ENCODE results near the gene ATP11A.
"Not testable (repeated sequence)": the region's sequence is repeated elsewhere in the genome, so short reads cannot be mapped to it uniquely, and the experiment has no call there.

The ATP11A gene

DNA sequence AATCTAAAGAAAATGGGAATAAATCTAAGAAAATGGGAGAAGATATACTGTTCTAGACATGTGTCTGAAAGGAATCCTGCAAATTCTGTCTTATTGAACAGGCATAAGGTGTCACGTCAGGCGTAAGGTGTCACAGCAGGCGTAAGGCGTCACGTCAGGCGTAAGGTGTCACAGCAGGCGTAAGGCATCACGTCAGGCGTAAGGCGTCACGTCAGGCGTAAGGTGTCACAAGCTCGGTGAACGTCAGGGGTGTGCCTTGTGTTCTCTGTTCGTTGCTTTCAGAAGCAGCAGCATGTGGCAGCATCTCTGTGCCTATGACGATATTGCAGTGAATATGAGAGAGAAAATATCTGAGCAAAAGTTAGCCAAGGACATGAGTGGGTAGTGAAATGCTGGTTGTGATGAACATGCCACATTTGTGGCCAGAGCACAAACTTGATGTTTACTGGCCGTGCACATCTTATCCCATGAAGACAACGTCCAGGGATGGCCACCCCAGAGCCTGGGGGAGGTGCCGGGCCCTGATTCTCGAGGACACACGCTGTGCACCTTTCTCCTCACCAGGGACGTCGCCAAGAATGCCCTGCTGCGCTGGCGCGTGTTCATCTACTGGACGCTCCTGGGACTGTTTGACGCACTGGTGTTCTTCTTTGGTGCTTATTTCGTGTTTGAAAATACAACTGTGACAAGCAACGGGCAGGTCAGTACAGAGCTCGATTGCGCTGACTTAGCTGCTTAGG is 172.2 kb downstream of the ATP11A start:
- H3K4me1 ChIP-seq (ENCODE audit: control insufficient read depth, insufficient read depth, low read length) = no peaks in the 10 kb centered on the region

GRCh38 chr13:112863356-112863755 is 173.5 kb downstream of the ATP11A start:
- H3K4me1 ChIP-seq (ENCODE audit: control insufficient read depth, insufficient read depth, low read length); H3K9me3 ChIP-seq (ENCODE audit: control insufficient read depth, insufficient read depth, low read depth, low read length); H3K4me3 ChIP-seq (ENCODE audit: low read depth, low read length); H3K27ac ChIP-seq (ENCODE audit: extremely low read depth, low read depth, low read length); POLR2A ChIA-PET; CTCF ChIA-PET: not testable (repeated sequence)
- peaks cover 0 to 24% of the 10 kb centered on the region in 2 experiments; a peak in 1 of 3 replicates for H3K36me3 ChIP-seq (ENCODE audit: control insufficient read depth in 2 of 2, insufficient read depth in 1 of 2, low read length in 2 of 2)

More for the DNA sequence above, 172.2 kb downstream of the ATP11A start:
- TF ChIP-seq BCL11B (tag by site-specific recombination; IDR thresholded peaks at IDR 0.05; ENCODE audit: low read depth) (no peak), OSR2 (tag by site-specific recombination; IDR thresholded peaks at IDR 0.05) (no peak), ZNF670 (tag by site-specific recombination; IDR thresholded peaks at IDR 0.05; ENCODE audit: low read depth) (no peak), ZNF518A (tag by site-specific recombination; conservative IDR thresholded peaks at IDR 0.05; ENCODE audit: low read depth) (no peak), ZNF843 (tag by site-specific recombination; IDR thresholded peaks at IDR 0.05) (no peak), ZFP3 (tag by site-specific recombination; IDR thresholded peaks at IDR 0.05; ENCODE audit: low read depth) (no peak), ZNF704 (tag by site-specific recombination; IDR thresholded peaks at IDR 0.05) (no peak), ZNF777 (tag by site-specific recombination; IDR thresholded peaks at IDR 0.05; ENCODE audit: borderline replicate concordance) (no peak), ZNF155 (tag by site-specific recombination; IDR thresholded peaks at IDR 0.05) (no peak), ZNF174 (tag by site-specific recombination; IDR thresholded peaks at IDR 0.05) (no peak), KLF10 (tag by site-specific recombination; IDR thresholded peaks at IDR 0.05) (no peak), ZNF391 (tag by site-specific recombination; IDR thresholded peaks at IDR 0.05; ENCODE audit: borderline replicate concordance, low read depth) (no peak), ZNF146 (tag by site-specific recombination; IDR thresholded peaks at IDR 0.05) (no peak), ZNF221 (tag by site-specific recombination; IDR thresholded peaks at IDR 0.05; ENCODE audit: borderline replicate concordance) (no peak), KLF9 (tag by site-specific recombination; IDR thresholded peaks at IDR 0.05; ENCODE audit: low read depth) (no peak)
- TF ChIP-seq, protein P1, sequence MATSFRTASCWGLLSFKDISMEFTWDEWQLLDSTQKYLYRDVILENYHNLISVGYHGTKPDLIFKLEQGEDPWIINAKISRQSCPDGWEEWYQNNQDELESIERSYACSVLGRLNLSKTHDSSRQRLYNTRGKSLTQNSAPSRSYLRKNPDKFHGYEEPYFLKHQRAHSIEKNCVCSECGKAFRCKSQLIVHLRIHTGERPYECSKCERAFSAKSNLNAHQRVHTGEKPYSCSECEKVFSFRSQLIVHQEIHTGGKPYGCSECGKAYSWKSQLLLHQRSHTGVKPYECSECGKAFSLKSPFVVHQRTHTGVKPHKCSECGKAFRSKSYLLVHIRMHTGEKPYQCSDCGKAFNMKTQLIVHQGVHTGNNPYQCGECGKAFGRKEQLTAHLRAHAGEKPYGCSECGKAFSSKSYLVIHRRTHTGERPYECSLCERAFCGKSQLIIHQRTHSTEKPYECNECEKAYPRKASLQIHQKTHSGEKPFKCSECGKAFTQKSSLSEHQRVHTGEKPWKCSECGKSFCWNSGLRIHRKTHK (tag by site-specific recombination; IDR thresholded peaks at IDR 0.05) = no peak
- TF ChIP-seq, protein P2, sequence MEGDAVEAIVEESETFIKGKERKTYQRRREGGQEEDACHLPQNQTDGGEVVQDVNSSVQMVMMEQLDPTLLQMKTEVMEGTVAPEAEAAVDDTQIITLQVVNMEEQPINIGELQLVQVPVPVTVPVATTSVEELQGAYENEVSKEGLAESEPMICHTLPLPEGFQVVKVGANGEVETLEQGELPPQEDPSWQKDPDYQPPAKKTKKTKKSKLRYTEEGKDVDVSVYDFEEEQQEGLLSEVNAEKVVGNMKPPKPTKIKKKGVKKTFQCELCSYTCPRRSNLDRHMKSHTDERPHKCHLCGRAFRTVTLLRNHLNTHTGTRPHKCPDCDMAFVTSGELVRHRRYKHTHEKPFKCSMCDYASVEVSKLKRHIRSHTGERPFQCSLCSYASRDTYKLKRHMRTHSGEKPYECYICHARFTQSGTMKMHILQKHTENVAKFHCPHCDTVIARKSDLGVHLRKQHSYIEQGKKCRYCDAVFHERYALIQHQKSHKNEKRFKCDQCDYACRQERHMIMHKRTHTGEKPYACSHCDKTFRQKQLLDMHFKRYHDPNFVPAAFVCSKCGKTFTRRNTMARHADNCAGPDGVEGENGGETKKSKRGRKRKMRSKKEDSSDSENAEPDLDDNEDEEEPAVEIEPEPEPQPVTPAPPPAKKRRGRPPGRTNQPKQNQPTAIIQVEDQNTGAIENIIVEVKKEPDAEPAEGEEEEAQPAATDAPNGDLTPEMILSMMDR (tag by site-specific recombination; IDR thresholded peaks at IDR 0.05) = no peak
- TF ChIP-seq, protein P3, sequence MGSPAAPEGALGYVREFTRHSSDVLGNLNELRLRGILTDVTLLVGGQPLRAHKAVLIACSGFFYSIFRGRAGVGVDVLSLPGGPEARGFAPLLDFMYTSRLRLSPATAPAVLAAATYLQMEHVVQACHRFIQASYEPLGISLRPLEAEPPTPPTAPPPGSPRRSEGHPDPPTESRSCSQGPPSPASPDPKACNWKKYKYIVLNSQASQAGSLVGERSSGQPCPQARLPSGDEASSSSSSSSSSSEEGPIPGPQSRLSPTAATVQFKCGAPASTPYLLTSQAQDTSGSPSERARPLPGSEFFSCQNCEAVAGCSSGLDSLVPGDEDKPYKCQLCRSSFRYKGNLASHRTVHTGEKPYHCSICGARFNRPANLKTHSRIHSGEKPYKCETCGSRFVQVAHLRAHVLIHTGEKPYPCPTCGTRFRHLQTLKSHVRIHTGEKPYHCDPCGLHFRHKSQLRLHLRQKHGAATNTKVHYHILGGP (tag by site-specific recombination; IDR thresholded peaks at IDR 0.05) = no peak
- Histone ChIP-seq H3K27ac (ENCODE audit: extremely low read depth, low read depth, low read length) (no peak overlapping the region), H3K4me3 (ENCODE audit: low read depth, low read length) (no peak overlapping the region), H3K36me3 (ENCODE audit: control insufficient read depth in 2 of 2, insufficient read depth in 1 of 2, low read length in 2 of 2) (peaks cover 0 to 32% of the 10 kb centered on the region in 2 experiments; a peak in 1 of 3 replicates), H3K9me3 (ENCODE audit: control insufficient read depth, insufficient read depth, low read depth, low read length) (no peaks in the 10 kb centered on the region)
- POLR2A ChIA-PET = no interaction called here
- CTCF ChIA-PET = interaction anchor here (0.7 kb wide), 1 partner anchor 13 kb away, joined by 3 read pairs; no protein-coding TSS in a partner anchor

GRCh38 chr13:112865478-112865877 is 175.6 kb downstream of the ATP11A start:
- H3K27ac ChIP-seq (ENCODE audit: extremely low read depth, low read depth, low read length); POLR2A ChIA-PET; CTCF ChIA-PET; H3K4me3 ChIP-seq (ENCODE audit: low read depth, low read length); H3K4me1 ChIP-seq (ENCODE audit: control insufficient read depth, insufficient read depth, low read length); H3K9me3 ChIP-seq (ENCODE audit: control insufficient read depth, insufficient read depth, low read depth, low read length): not testable (repeated sequence)
- peaks cover 0 to 12% of the 10 kb centered on the region in 2 experiments; a peak in 1 of 3 replicates for H3K36me3 ChIP-seq (ENCODE audit: control insufficient read depth in 2 of 2, insufficient read depth in 1 of 2, low read length in 2 of 2)

Measured in HEK293 (cell line).